ENCODE results near the gene MRPS22.

- TF ChIP-seq EZH2phosphoT487 (IDR thresholded peaks at IDR 0.05; ENCODE audit: borderline replicate concordance) (no peak), CTCF (conservative IDR thresholded peaks at IDR 0.05; ENCODE audit: low read length) (no peak)
These were observed 43.4 kb upstream of the MRPS22 start for GRCh38 chr3:139300416-139300815.

Measured in Loucy (cell line).